ENCODE data around the gene USP37. TPM values are rescaled to one million over a fixed set of nuclear protein-coding genes. Genes with fewer than 3 reads are reported as not detected.
A peak's percentile ranks its signal among the peaks of the same experiment; 100 is the strongest.

The USP37 gene
- polyA plus RNA-seq, 3 donors, result 2.7 to 4.9 (median 2.7) TPM

DNA sequence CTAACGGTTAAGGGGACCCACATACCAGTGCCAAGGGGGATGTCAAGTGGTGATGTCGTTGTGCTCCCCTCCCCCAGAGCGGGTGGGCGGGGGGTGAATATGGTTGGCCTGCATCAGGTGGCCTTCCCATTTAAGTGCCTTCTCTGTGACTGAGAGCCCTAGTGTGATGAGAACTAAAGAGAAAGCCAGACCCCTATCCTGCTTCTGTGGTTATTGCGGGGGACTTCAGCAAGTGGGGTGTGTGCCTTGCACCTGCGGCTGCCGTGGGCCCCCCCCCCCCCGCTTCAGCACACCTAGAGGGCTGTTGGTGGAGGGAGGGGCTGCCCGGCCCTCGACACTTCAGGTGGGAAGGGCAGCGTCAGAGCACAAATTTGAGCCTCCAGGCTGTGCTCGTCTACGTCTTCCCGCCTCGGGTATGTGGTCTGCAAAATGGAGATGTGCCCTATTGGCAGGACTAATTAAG lies 162.4 kb downstream of the USP37 start:
- Histone ChIP-seq H3K36me3 (replicated peaks in 1 of 2; ENCODE audit: control insufficient read depth in 1 of 2, insufficient read depth in 2 of 2, low read length in 2 of 2) (peaks cover 38 to 41% of the 10 kb centered on the region in 2 donors), H3K4me2 (replicated peaks; ENCODE audit: extremely low read depth, low read length, poor library complexity, severe bottlenecking) (peak overlapping the region; percentile 81), H3K79me2 (ENCODE audit: insufficient read depth, low read length) (peaks cover 50% of the 10 kb centered on the region), H3K9ac (ENCODE audit: insufficient read depth, low read length, poor library complexity, severe bottlenecking) (peak overlapping the region; percentile 33), H3K27me3 (ENCODE audit: control insufficient read depth in 2 of 2, insufficient read depth in 2 of 2, low read length in 2 of 2) (no peaks in the 10 kb centered on the region), H3K9me3 (replicated peaks in 1 of 2; ENCODE audit: control insufficient read depth in 1 of 2, insufficient read depth in 1 of 2, low read length in 2 of 2) (no peaks in the 10 kb centered on the region), H3K27ac (ENCODE audit: low read depth in 1 of 2, low read length in 2 of 2) (peak overlapping the region; percentile 72 to 76), H4K20me1 (ENCODE audit: insufficient read depth, low read length) (peaks cover 51% of the 10 kb centered on the region), H3K4me3 (replicated peaks in 1 of 3; ENCODE audit: low read depth in 2 of 3, low read length in 3 of 3) (peak overlapping the region in 2 of 3 experiments; percentile 25 to 72), H3K4me1 (ENCODE audit: control insufficient read depth in 1 of 2, insufficient read depth in 2 of 2, low read length in 2 of 2) (peaks cover 73% of the 10 kb centered on the region in 2 donors), H2AFZ (ENCODE audit: insufficient read depth, low read depth, low read length, poor library complexity, severe bottlenecking) (no peak overlapping the region)
- DNase-seq, result peak in 1 of 3 donors; percentile 28
- H3K4me1 Mint-ChIP-seq, result peaks cover 69% of the 10 kb centered on the region
- peaks cover 29 to 38% of the 10 kb centered on the region in 2 donors for H3K36me3 Mint-ChIP-seq
- peak overlapping the region; percentile 83 to 94 (median 91) for H3K27ac Mint-ChIP-seq
- 0% methylated on average over 8 of the region's 15 CpGs for WGBS (ENCODE audit: insufficient coverage)
- H3K27me3 Mint-ChIP-seq (ENCODE audit: low read depth in 3 of 3), result no peaks in the 10 kb centered on the region
- TF ChIP-seq, protein P1, sequence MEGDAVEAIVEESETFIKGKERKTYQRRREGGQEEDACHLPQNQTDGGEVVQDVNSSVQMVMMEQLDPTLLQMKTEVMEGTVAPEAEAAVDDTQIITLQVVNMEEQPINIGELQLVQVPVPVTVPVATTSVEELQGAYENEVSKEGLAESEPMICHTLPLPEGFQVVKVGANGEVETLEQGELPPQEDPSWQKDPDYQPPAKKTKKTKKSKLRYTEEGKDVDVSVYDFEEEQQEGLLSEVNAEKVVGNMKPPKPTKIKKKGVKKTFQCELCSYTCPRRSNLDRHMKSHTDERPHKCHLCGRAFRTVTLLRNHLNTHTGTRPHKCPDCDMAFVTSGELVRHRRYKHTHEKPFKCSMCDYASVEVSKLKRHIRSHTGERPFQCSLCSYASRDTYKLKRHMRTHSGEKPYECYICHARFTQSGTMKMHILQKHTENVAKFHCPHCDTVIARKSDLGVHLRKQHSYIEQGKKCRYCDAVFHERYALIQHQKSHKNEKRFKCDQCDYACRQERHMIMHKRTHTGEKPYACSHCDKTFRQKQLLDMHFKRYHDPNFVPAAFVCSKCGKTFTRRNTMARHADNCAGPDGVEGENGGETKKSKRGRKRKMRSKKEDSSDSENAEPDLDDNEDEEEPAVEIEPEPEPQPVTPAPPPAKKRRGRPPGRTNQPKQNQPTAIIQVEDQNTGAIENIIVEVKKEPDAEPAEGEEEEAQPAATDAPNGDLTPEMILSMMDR (IDR thresholded peaks at IDR 0.05), result no peak
- intact Hi-C loops (cut with micrococcal nuclease), result loop anchor here (2.0 to 10.0 kb wide), 4 partner anchors 62 to 269 kb away; partner anchors contain the start of genes ARPC2 (in 1 of the 2), CNOT9 (in 1 of the 2), RNF25 (in 1 of the 2) and STK36 (in 1 of the 2)
- peaks cover 0 to 4% (median 0%) of the 10 kb centered on the region in 7 donors for H3K9me3 Mint-ChIP-seq
- peak overlapping the region; percentile 61 to 80 for H3K4me3 Mint-ChIP-seq

DNA sequence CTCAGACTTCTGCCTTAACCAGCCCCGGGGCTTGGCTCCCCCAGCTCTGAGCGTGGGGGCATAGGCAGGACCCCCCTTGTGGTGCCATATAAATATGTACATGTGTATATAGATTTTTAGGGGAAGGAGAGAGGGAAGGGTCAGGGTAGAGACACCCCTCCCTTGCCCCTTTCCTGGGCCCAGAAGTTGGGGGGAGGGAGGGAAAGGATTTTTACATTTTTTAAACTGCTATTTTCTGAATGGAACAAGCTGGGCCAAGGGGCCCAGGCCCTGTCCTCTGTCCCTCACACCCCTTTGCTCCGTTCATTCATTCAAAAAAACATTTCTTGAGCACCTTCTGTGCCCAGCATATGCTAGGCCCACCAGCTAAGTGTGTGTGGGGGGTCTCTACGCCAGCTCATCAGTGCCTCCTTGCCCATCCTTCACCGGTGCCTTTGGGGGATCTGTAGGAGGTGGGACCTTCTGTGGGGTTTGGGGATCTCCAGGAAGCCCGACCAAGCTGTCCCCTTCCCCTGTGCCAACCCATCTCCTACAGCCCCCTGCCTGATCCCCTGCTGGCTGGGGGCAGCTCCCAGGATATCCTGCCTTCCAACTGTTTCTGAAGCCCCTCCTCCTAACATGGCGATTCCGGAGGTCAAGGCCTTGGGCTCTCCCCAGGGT lies 162.9 kb downstream of the USP37 start:
- Mint-ChIP-seq H3K9me3 (peaks cover 0 to 4% (median 0%) of the 10 kb centered on the region in 7 donors), H3K36me3 (peaks cover 29 to 38% of the 10 kb centered on the region in 2 donors), H3K27me3 (ENCODE audit: low read depth in 3 of 3) (no peaks in the 10 kb centered on the region), H3K4me1 (peaks cover 69% of the 10 kb centered on the region), H3K27ac (peak overlapping the region; percentile 83 to 94 (median 91)), H3K4me3 (peak overlapping the region; percentile 61 to 80)
- no peak for DNase-seq
- WGBS (ENCODE audit: insufficient coverage), result no CpG with 5 or more reads among the region's 8 CpGs
- H3K4me1 ChIP-seq (ENCODE audit: control insufficient read depth in 1 of 2, insufficient read depth in 2 of 2, low read length in 2 of 2), result peaks cover 73% of the 10 kb centered on the region in 2 donors
- TF ChIP-seq, protein P1 (IDR thresholded peaks at IDR 0.05), result no peak
- peak overlapping the region; percentile 81 for H3K4me2 ChIP-seq (replicated peaks; ENCODE audit: extremely low read depth, low read length, poor library complexity, severe bottlenecking)
- H3K9ac ChIP-seq (ENCODE audit: insufficient read depth, low read length, poor library complexity, severe bottlenecking), result peak overlapping the region; percentile 33
- peaks cover 51% of the 10 kb centered on the region for H4K20me1 ChIP-seq (ENCODE audit: insufficient read depth, low read length)
- no peaks in the 10 kb centered on the region for H3K27me3 ChIP-seq (ENCODE audit: control insufficient read depth in 2 of 2, insufficient read depth in 2 of 2, low read length in 2 of 2)
- no peak overlapping the region for H2AFZ ChIP-seq (ENCODE audit: insufficient read depth, low read depth, low read length, poor library complexity, severe bottlenecking)
- H3K27ac ChIP-seq (ENCODE audit: low read depth in 1 of 2, low read length in 2 of 2), result peak overlapping the region; percentile 72 to 76
- H3K36me3 ChIP-seq (replicated peaks in 1 of 2; ENCODE audit: control insufficient read depth in 1 of 2, insufficient read depth in 2 of 2, low read length in 2 of 2), result peaks cover 38 to 41% of the 10 kb centered on the region in 2 donors
- H3K9me3 ChIP-seq (replicated peaks in 1 of 2; ENCODE audit: control insufficient read depth in 1 of 2, insufficient read depth in 1 of 2, low read length in 2 of 2), result no peaks in the 10 kb centered on the region
- peaks cover 55% of the 10 kb centered on the region for H3K79me2 ChIP-seq (ENCODE audit: insufficient read depth, low read length)
- intact Hi-C loops (cut with micrococcal nuclease), result loop anchor here (5.0 to 10.0 kb wide), 3 partner anchors 62 to 270 kb away; partner anchors contain the start of genes CNOT9 (in 1 of the 2), RNF25 (in 1 of the 2), STK36 (in 1 of the 2) and USP37 (in 1 of the 2)
- H3K4me3 ChIP-seq (replicated peaks in 1 of 3; ENCODE audit: low read depth in 2 of 3, low read length in 3 of 3), result peak overlapping the region in 2 of 3 experiments; percentile 25 to 72
